SIG-M5 (cell line): Measurements from ENCODE around the gene OGN.
A peak's percentile ranks its signal among the peaks of the same experiment; 100 is the strongest.
"Not testable (repeated sequence)": the region's sequence is repeated elsewhere in the genome, so short reads cannot be mapped to it uniquely, and the experiment has no call there.

Experiments
- DNase-seq: peaks from one replicate; lab custom pipeline; 2025; lab: John Stamatoyannopoulos, UW

Gene OGN, protein sequence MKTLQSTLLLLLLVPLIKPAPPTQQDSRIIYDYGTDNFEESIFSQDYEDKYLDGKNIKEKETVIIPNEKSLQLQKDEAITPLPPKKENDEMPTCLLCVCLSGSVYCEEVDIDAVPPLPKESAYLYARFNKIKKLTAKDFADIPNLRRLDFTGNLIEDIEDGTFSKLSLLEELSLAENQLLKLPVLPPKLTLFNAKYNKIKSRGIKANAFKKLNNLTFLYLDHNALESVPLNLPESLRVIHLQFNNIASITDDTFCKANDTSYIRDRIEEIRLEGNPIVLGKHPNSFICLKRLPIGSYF

GRCh38 chr9:92404042-92404836 lies at the start of gene OGN:
TSS of gene OGN (minus strand) at chr9:92404578. CDS start at chr9:92403407, 1,171 bp downstream.
- no peak for DNase-seq

DNA sequence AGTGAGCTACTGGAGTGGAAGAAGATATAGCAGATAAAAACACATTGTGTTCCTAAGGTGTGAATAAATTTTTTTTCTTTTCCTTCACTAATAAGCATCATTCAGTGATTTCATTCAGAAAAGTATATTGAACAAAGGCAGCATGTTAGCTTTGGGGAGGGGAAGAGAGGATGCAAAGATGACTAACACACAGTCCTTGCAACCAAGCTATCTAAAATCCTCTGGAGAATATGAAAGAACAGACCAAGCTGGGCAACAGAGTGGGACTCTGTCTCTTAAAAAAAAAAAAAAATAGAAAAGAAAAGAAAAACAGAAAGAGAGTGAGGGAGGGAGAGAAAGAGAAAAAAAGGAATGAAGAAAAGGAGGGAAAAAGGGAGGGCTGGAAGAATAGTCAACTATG lies 42.2 kb upstream of the OGN start:
- no peak for DNase-seq

DNA sequence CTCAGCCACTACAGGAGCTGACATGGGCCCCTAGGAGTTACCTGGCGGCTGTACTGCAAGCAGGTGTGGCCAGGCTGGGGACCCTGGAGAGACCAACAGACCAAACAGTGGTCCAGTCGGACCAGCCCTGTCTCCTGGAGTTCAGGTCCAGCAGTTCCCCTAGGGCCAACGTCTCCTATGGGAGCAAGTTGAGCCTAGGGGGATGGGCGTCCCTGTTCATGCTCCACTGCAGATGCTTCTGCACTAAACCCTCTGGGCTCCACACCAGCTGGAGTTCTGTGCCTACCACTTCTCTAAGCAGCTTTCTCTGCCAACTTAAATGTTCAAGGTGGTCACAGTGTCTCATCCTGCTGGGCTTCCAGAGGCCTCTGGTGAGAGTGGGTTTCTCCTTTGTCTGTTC lies 40.5 kb upstream of the OGN start:
- DNase-seq, result no peak

DNA sequence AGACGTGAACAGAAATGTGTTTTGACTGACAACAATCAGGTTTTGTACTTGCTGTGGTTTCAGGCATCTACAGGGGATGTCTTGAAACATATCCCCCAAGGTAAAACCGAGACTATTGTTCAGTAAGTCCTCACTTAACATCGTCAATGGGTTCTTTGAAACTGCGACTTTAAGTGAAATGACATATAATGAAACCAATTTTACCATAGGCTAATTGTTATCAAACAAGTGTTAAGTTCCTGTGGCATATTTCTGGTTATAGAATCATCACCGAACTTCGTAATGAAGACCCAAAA lies 36.3 kb upstream of the OGN start:
- DNase-seq, result no peak

GRCh38 chr9:92439921-92440750 lies 35.8 kb upstream of the OGN start:
- no peak for DNase-seq

DNA sequence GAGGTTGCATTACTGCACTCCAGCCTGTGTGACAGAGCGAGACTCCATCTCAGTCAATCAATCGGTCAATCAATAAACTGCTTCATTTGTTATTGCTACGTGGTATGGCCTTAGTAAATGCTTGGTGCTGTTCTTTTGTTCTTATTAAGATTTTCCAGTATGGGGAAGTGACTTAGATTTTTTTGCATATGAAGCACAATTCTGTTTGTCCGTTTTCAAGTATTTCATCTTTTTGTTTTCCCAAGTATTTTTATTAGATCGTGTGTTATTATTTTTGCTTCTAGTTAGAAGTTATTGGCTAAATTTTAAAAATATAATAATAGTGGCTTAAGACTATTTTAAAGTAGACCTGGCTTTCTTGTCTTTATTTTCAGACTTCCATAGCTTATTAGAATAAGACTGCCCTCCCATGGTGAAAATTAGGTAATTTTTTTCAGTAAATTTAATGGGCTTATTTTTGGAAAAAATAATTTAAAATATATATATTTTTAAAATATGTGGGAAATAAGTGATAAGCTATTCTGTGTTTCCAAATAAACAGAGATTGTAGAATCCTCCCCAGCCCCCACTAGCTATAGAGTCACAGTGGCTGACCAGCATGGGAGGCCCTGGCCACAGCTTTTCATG lies 34.6 kb upstream of the OGN start:
- no peak for DNase-seq

GRCh38 chr9:92435263-92435662 lies 30.9 kb upstream of the OGN start:
- DNase-seq, result no peak

- DNase-seq, result no peak
Observed at GRCh38 chr9:92432972-92433548, 28.7 kb upstream of the OGN start.

DNA sequence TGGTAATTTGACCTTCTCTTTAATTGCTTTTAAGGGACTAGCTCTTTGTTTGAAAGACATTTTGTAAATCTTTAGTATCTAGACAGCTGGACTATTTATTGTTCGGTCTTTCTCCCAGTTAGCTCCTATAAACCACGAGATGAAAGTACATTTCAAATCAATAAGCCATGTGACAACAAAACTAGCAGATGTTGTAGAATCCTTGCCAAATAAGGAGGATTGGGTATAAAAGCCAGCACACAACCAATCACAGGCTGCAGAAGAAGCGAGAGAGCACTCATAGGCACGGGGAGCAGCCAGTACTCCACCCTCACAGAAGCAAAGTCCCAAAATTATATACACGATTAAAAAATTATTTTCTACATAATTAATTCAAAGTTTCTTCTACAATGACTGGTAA lies 28.0 kb upstream of the OGN start:
- DNase-seq, result no peak

DNA sequence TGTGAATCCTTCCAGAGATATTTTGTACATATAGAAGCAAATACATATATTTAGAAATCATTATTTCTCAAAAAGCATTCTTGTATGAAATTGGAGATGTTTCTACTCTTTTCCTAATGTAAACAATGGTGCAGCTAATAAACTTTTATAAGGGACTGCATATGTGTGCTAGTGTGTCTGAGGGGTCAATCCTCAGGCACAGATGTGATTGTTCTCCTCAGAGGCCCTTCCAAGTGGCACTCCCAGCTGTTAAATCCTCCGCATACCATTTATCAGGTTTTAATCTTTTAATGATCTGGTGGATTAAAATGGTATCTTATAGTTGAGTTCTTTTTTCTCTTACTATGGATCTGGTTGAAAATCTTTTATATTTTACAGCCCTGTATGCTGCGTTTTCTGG lies 25.5 kb upstream of the OGN start:
- no peak for DNase-seq

GRCh38 chr9:92426501-92427145 lies 22.2 kb upstream of the OGN start:
- no peak for DNase-seq

DNA sequence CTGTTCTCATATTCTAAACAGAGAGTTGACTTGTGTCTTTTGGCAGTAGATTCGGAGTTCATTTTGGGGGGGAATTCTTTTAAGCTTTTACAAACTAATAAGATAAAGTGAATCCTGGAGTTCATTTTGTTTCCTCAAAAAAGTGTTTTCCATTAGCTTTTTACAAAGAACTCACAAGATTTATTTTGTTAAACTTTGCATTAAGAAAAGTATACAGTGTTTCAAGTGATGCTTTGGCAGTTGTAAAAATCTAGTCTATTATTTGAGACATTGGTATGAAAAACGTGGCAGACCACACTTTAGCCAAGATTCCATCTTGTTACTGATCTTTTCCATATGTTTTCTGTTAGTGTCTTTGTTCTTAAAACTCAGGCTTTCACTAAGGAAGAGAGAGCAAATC lies 21.1 kb upstream of the OGN start:
- DNase-seq, result no peak

GRCh38 chr9:92424340-92424739 lies 20.0 kb upstream of the OGN start, which contains the start of gene OMD:
TSS of gene OMD (minus strand) at chr9:92424471. CDS start at chr9:92417558, 6,913 bp downstream.
- no peak for DNase-seq

DNA sequence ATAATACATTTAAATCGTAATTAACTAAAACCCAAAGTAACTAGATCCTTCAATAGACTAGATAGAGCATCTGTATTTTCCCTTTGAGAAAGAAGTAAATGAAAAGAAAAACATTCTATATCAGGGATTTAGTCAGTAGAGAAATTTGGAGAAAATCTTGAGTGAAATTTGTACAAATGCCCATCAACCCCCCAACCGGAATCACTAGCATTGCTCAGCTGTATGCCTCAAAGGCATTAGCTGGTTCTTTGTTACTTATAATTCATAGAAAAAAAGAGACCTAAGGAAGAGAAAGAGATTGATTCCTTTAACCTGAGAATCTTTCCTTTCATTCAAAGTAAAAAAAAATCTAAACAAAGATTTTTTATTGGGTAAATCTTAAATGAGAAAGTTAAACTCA lies 19.2 kb upstream of the OGN start:
- DNase-seq, result no peak

- DNase-seq, result no peak
Observed at GRCh38 chr9:92422611-92423338, 18.4 kb upstream of the OGN start.

GRCh38 chr9:92414566-92414965 lies 10.2 kb upstream of the OGN start:
- DNase-seq, result no peak

GRCh38 chr9:92411157-92411556 lies 6.8 kb upstream of the OGN start:
- not testable (repeated sequence) for DNase-seq

GRCh38 chr9:92408747-92409478 lies 4.5 kb upstream of the OGN start:
- DNase-seq, result no peak

DNA sequence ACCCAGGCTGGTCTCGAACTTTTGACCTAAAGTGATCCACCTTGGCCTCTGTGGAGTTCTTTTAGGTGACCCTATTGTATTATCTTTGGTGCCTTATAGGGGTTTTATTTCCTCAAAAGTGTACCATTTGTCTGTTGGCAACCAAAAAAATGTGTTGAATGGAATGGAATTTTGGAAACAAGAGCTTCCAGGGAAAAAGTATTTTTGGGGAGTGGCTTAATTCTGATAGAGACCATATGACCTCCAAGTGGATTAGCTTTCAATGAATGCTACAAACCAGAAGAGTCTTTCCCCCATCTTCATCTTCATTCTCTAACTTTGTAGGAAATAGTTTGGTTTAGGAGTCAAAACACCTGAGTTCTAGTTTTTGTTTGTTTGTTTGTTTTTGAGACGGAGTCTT lies 3.4 kb upstream of the OGN start:
- no peak for DNase-seq

DNA sequence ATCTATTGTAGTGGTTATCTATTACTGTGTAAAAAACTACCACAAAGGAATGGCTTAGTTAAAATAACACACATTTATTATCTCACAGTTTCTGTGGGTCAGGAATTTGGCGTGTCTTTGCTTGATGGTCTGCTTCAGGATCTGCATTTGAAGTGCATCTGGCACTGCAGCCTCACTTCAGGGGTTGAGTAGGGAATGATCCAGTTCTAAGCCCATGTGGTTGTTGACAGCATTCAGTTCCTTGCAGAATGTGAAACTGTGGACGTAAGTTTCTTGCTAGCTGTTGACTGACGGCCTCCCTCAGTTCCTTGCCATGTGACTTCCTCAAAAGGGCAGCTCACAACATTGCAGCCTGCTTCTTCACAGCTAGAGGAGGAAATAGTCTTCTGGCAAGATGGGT lies 2.1 kb upstream of the OGN start:
- DNase-seq, result peak; percentile 39
